ENCODE measurements around the gene COG3. TPM values are rescaled to one million over a fixed set of nuclear protein-coding genes. Genes with fewer than 3 reads are reported as not detected.

The COG3 gene
- total and polyA plus RNA-seq, 2 of the 13 experiments (the other 11 are each of a cell fraction or from before 2014, with no cell fraction given): 37.8 to 47.5 TPM

DNA sequence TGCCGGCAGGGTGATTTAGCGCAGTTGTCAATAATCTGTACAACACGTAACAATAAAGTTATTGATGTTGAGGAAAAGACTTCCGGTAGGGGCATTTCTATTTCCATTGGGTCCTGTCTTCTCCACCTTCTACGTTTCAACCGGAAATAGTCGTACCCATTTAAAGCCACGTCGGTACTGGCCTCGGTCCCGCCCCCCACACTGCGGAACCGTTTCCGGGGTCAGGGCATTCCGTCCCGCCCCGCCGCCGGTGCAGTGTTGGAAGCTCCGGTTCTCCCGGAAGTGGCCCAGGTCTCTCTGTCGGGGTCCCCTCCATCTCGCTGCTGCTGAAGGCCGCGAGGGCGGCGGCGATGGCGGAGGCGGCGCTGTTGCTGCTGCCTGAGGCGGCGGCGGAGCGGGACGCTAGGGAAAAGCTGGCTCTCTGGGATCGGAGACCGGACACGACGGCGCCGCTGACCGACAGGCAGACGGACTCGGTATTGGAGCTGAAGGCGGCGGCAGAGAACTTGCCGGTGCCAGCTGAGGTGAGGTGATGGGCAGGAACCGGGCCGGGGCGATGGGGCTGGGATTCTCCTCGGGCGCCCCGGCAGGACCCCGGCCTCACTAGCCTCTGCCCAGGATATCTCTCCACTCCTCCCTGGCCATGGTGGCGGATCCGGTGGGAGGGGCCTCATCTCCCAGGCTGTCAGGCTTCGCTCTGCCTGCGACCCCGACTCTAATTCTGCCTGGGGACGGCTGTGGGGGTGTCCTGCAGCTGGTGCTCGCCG is at the start of gene COG3 (continued):
- TF ChIP-seq ZMAT3 (CRISPR knock-in tag; conservative IDR thresholded peaks at IDR 0.05): peak; percentile 56; the same call in 1 of the 2 replicates
- TF ChIP-seq NFIB (CRISPR knock-in tag; IDR thresholded peaks at IDR 0.05; ENCODE audit: borderline replicate concordance): no peak
- no peak for TF ChIP-seq ZNF282 (IDR thresholded peaks at IDR 0.05; ENCODE audit: partially characterized antibody)
- peak; percentile 78; the same call in 1 of the 2 replicates for TF ChIP-seq DNMT1 (CRISPR knock-in tag; IDR thresholded peaks at IDR 0.05)
- TF ChIP-seq, protein P1, sequence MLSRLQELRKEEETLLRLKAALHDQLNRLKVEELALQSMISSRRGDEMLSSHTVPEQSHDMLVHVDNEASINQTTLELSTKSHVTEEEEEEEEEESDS (CRISPR knock-in tag; IDR thresholded peaks at IDR 0.05; ENCODE audit: borderline replicate concordance): no peak
- TF ChIP-seq TAF1 (CRISPR knock-in tag; IDR thresholded peaks at IDR 0.05): peak; percentile 94
- TF ChIP-seq, protein P2, sequence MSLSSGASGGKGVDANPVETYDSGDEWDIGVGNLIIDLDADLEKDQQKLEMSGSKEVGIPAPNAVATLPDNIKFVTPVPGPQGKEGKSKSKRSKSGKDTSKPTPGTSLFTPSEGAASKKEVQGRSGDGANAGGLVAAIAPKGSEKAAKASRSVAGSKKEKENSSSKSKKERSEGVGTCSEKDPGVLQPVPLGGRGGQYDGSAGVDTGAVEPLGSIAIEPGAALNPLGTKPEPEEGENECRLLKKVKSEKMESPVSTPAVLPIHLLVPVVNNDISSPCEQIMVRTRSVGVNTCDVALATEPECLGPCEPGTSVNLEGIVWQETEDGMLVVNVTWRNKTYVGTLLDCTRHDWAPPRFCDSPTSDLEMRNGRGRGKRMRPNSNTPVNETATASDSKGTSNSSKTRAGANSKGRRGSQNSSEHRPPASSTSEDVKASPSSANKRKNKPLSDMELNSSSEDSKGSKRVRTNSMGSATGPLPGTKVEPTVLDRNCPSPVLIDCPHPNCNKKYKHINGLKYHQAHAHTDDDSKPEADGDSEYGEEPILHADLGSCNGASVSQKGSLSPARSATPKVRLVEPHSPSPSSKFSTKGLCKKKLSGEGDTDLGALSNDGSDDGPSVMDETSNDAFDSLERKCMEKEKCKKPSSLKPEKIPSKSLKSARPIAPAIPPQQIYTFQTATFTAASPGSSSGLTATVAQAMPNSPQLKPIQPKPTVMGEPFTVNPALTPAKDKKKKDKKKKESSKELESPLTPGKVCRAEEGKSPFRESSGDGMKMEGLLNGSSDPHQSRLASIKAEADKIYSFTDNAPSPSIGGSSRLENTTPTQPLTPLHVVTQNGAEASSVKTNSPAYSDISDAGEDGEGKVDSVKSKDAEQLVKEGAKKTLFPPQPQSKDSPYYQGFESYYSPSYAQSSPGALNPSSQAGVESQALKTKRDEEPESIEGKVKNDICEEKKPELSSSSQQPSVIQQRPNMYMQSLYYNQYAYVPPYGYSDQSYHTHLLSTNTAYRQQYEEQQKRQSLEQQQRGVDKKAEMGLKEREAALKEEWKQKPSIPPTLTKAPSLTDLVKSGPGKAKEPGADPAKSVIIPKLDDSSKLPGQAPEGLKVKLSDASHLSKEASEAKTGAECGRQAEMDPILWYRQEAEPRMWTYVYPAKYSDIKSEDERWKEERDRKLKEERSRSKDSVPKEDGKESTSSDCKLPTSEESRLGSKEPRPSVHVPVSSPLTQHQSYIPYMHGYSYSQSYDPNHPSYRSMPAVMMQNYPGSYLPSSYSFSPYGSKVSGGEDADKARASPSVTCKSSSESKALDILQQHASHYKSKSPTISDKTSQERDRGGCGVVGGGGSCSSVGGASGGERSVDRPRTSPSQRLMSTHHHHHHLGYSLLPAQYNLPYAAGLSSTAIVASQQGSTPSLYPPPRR (CRISPR knock-in tag; IDR thresholded peaks at IDR 0.05; ENCODE audit: borderline replicate concordance): peak; percentile 27; the same call in 1 of the 2 replicates
- TF ChIP-seq ZSCAN29 (CRISPR knock-in tag; conservative IDR thresholded peaks at IDR 0.05): no peak
- peak; percentile 64; the same call in 1 of the 2 replicates for TF ChIP-seq AKAP8 (CRISPR knock-in tag; IDR thresholded peaks at IDR 0.05)
- no peak for TF ChIP-seq ZNF660 (CRISPR knock-in tag; IDR thresholded peaks at IDR 0.05; ENCODE audit: borderline replicate concordance, low read depth)
- TF ChIP-seq ZNF30 (CRISPR knock-in tag; IDR thresholded peaks at IDR 0.05): no peak; the same call in 1 of the 2 replicates
- no peak for TF ChIP-seq ZNF17 (CRISPR knock-in tag; IDR thresholded peaks at IDR 0.05)
- no peak for TF ChIP-seq XRCC5 (optimal IDR thresholded peaks at IDR 0.05; ENCODE audit: low read length)
- TF ChIP-seq U2AF1 (optimal IDR thresholded peaks at IDR 0.05; ENCODE audit: low read depth, low read length): peak; percentile 75
- TF ChIP-seq, protein P3, sequence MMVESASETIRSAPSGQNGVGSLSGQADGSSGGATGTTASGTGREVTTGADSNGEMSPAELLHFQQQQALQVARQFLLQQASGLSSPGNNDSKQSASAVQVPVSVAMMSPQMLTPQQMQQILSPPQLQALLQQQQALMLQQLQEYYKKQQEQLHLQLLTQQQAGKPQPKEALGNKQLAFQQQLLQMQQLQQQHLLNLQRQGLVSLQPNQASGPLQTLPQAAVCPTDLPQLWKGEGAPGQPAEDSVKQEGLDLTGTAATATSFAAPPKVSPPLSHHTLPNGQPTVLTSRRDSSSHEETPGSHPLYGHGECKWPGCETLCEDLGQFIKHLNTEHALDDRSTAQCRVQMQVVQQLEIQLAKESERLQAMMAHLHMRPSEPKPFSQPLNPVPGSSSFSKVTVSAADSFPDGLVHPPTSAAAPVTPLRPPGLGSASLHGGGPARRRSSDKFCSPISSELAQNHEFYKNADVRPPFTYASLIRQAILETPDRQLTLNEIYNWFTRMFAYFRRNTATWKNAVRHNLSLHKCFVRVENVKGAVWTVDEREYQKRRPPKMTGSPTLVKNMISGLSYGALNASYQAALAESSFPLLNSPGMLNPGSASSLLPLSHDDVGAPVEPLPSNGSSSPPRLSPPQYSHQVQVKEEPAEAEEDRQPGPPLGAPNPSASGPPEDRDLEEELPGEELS (CRISPR knock-in tag; IDR thresholded peaks at IDR 0.05): peak; percentile 74
- TF ChIP-seq, protein P4, sequence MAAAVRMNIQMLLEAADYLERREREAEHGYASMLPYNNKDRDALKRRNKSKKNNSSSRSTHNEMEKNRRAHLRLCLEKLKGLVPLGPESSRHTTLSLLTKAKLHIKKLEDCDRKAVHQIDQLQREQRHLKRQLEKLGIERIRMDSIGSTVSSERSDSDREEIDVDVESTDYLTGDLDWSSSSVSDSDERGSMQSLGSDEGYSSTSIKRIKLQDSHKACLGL (CRISPR knock-in tag; IDR thresholded peaks at IDR 0.05): peak; percentile 72
- no peak for TF ChIP-seq NCOA1 (CRISPR knock-in tag; IDR thresholded peaks at IDR 0.05)
- peak; percentile 20 to 34; a peak in 1 of 4 replicates for TF ChIP-seq EP300 (IDR thresholded peaks at IDR 0.05; ENCODE audit: low read depth in 2 of 2, low read length in 2 of 2)
- TF ChIP-seq EP300 (CRISPR knock-in tag; IDR thresholded peaks at IDR 0.05; ENCODE audit: borderline replicate concordance): no peak
- peak; percentile 49; the same call in 1 of the 2 replicates for TF ChIP-seq MYC (CRISPR knock-in tag; IDR thresholded peaks at IDR 0.05; ENCODE audit: borderline replicate concordance)
- no peak for TF ChIP-seq ZNF326 (CRISPR knock-in tag; IDR thresholded peaks at IDR 0.05; ENCODE audit: borderline replicate concordance)
- no peak for TF ChIP-seq ATF7 (IDR thresholded peaks at IDR 0.05)
- TF ChIP-seq ATF7 (CRISPR knock-in tag; IDR thresholded peaks at IDR 0.05): no peak
